GM21717 (cell line): ENCODE data around the gene ADCY1.

ENCODE experiments used
- ATAC-seq: cut with Tn5 transposase; IDR thresholded peaks from one replicate; pipeline ENCODE4 v1.9.1; 2021; ENCODE audit warnings: mild to moderate bottlenecking, moderate library complexity; ENCODE audit not compliant: unreplicated experiment

ADCY1 gene

DNA sequence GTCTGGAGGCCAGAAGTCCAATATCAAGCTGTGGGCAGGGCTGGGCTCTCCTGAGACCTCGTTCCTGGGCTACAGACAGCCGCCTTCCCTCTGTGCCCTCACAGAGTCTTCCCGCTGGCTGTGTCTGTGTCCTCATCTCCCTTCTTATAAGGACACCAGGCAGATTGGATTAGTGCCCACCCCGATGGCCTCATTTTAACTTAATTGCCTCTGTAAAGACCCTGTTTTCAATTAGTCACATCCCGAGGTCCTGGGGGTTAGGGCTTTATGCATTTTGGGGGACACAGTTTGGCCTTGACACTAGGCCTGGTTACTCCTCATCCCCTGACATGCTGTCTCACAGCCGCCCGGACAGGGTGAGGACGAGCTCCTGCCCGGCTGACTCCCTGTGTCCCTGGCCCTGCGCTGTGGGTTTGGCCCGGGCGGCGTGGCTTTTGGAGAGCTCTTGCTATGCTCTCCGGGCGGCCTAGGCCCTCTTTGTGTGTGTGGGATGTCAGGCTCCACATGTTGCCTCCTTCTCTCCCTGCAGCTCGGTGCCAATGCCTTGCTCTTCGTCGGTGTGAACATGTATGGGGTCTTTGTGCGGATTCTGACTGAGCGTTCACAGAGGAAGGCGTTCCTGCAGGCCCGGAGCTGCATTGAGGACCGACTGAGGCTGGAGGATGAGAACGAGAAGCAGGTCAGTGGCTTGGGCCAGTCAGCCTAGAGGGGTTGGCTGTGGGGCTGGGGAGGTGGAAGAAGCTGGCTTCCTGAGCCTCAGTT is 18.2 kb downstream of the ADCY1 start:
- no peak for ATAC-seq

- no peak for ATAC-seq
These were observed 19.0 kb downstream of the ADCY1 start for GRCh38 chr7:45593121-45593541.

DNA sequence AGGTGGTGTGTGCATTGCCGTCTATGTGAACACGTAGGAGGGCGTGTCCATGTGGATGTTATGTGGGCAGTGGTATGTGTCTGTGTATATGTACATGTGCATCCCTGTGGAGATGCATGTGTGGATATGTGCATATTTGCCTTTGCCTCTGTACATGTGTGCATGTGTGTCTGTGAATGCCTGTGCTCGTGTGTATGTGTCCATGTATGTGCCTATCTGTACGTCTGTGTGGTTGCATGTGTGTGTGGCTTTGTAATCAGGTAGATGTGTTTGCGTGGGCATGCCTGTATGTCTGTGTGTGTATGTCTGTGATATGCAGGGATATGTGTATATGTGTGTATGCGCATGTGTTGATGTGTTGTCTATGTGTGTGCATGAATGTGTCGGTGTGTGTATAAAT is 19.7 kb downstream of the ADCY1 start:
- no peak for ATAC-seq

DNA sequence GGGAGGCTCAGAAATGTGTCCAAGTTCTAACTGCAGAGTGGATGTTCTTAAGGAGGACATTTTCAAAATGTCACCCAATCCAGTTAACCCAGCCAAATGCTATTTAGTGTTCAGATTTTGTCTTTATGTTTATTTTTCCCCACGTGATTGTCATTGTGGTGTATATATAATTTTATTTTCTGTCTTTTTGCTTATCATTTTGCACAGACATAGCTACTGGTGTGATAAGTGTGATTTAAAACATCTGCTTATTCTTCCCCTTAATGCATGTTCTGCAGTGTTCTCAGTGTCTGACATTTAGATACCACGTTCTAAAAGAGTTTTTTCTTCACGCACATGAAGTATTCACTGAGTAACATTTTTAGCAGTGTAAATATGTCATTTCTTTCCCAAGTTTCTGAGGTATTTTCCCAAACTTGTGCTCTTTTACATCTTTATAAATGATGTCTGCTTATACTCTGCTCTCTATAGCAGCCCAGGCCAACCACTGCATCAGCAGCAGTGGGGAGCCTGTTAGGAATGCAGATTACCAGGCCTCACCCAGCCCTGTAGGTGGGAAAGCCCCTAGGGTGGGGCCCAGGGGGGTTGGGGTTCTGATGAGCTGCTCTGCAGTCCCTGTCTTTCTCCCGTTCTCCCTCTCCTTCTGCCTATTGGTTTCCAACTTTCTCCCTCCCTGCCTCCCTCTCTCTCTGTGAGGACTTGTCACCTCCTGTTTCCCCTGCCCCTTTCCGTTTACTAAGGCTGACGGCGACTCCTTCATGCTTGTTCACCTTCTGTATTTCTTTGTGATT is 20.8 kb downstream of the ADCY1 start:
- ATAC-seq, result no peak

GRCh38 chr7:45595809-45596664 is 21.9 kb downstream of the ADCY1 start:
- ATAC-seq, result no peak

DNA sequence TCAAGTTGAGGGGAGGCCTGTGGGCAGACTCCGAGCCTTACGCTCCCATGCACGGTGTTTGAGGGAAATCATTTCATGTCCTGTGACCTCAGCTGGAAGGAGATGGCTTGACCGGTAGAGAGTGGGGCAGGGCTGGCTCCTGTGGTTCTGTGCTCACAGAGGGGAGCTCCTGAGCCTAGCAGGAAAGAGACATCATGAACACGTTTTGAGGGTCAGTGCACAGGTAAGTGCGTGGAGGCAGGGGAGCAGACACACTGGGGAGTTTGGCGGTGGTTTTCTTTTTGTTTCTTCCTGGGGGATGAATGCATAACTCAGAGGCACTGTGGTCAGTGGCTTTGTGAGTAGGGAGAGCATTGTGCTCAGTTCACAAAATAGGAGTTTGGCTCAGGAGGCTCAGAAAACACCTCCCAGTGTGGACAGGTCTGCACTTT is 22.5 kb downstream of the ADCY1 start:
- ATAC-seq, result no peak

DNA sequence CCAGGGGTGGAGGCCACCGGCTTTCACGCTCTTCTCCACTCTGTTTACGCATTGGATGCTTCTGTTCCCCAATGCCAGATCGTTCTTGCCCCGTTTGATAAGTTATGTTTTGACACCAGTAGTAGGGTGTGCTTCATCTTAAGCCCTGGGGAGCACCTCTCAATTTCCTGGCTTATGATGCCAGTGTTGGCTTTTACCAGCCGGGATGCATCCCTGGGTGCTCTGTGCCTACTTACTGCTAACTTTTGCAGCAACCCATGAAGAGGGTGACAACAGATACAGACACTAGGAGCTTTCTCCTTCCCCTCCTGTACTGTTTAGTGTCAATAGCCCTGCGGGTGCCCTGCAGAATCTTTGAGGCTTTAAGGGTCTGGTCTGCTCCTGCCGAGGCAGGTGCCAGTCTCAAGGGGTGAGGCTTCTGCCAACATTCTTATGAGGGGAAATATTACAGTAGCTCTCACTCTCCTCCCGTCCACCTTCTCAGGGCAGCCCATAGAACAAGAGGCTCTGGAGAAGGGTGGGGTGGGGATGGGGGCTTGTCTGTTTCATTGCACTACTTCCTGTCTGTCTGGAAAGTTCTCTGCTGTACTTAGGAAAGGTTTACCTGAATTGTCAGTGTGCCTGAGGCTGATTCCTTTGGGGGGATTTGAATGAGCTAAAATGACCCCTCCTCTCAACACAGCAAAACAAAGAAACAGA is 23.3 kb downstream of the ADCY1 start:
- ATAC-seq, result no peak

DNA sequence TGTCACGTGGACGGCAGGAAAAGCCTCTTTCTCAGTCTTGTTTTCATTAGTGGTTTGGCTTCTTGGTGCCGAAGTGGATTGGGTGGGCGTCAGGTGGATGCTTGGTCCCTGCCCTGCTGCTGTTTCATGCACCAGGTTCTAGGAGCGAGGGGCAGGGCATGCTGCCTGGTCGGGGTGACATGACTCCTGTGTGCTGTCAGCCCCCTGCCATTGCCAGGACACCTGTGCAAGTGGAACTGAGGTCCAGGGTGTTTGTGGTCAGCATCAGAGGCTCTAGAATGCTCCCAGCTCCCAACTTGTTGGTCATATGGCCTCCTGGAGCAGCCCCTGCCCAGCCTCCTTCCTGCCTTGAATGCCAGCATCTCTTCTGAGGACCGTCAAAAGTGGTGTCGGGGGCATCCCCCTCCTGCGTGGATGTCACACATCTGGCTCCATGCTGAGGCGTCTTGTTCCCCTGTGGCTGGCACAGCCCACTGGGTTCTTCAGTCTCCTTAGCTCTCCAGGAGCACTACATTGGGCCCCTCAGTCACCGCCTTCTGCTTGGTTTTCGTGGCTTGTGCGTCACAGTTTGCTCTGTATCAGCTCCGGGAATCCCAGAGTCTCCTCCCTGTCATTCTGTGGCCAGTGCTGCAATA is 24.8 kb downstream of the ADCY1 start:
- ATAC-seq, result no peak

DNA sequence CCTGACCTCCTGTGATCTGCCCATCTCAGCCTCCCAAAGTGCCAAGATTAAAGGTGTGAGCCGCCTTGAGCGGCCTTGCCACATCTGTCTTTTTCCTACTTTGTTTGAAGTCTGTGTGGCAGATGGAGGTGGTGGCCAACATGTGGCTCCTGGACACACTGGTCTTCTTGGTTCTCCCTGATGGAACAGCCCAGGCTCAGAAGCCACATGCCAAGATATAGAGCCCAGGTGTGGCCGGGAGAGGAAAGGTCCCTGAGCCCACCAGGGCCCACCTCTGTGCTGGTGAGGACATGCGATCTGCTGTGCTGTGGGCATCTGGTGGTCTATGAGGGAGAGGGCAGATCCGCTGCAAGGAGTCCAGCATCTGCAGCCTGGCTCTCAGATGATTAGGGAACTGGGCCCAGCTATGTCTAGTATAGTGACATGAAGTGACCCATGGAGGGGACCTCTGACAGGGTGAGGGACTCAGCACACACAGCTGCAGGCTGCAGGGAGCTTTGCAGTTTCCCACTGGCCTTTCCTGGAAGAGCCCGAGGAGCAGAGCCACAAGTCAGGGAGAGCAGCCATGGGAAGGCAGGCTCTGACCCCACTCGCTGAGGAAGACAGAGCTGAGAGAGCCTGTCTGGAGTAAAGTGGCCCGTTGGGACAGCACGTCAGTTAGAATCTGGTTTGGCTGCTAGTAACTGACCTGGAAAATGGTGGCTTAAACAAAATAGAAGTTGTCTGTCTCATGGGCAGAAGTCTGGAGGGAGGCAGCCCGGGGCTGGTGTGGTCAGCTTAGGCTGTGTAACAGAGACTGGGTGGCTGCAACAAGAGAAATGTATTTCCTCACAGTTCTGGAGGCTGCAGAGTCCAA is 25.9 kb downstream of the ADCY1 start:
- ATAC-seq, result no peak

DNA sequence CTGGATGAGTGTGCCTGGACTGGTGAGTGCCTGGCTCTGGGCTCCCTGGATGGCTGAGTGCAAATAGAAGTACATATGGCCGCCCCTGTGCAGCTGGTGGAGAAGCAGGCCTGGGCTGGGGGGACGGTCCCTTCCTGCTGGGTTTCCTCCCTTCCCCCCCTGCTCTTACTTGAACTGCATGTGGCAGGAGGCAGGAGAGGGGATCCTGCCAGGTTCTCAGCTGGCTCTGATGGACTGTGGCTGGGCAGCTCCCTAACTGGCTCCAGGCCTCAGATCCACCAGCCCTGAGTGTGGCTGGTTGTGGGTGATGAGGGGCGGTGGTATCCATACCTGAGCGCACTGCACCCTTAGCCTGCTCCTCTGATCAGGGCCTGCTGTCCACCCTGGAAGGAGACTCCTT is 26.9 kb downstream of the ADCY1 start:
- no peak for ATAC-seq

GRCh38 chr7:45601816-45602540 is 27.8 kb downstream of the ADCY1 start:
- ATAC-seq, result no peak

DNA sequence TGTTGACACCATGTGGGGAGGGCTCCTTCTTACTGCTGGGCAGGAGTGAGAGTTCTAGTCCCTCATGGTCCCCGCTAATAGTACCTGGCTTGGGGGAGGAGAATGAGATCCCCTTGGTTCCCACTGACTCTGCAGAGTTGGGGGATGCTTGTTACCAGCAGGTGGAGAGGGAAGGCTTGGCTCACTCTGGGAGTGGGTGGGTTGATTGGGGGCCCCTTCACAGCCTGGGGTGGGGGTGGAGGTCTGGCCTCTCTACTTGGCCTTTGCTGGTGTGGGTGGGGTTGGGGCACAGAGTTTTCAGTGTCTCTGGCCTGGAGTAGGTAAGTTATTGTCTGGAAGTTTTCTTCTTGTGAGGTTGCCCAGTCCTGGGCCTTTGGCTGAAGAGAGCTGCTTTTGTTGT is 31.9 kb downstream of the ADCY1 start:
- ATAC-seq, result no peak

DNA sequence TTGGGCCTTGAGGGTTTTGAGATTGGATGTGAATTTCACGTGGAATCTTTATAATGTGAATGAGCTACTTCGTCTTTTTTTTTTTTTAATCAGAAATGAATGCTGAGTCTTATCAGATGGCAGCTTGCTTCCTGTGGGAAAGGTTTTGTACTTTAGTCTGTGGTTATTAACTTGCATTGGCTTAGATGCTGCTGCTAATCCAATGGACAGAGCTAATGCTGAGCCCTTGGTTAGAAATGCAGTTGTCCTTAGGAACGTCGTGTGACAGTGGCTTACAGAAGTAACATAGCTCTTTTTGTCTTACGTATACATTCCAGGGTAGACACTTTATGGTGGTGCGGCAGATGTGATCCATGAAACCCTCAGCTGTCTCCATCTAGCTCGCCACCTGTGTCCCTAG is 32.8 kb downstream of the ADCY1 start:
- no peak for ATAC-seq

DNA sequence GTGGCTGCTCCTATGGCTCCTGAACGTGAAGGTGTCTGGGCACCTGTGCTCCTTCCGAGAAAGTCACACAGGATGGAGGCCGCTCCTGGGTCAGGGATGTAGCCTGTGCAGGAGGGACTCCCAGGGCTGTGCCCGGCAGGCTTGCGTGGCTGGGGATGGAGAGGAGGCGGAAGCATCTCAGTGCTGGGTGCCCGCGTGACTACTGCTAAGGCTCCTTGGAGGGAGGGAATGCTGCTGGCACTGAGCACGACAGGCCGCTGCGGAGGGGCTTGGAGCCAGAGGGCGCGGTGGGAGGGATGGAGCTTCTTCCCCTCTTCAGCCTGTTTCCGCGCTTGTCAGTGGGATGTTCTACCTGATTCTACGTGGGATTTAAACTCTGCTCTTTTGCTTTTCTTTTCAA is 35.0 kb downstream of the ADCY1 start:
- ATAC-seq, result no peak

- ATAC-seq, result no peak
These were observed 35.9 kb downstream of the ADCY1 start for GRCh38 chr7:45610019-45610418.

DNA sequence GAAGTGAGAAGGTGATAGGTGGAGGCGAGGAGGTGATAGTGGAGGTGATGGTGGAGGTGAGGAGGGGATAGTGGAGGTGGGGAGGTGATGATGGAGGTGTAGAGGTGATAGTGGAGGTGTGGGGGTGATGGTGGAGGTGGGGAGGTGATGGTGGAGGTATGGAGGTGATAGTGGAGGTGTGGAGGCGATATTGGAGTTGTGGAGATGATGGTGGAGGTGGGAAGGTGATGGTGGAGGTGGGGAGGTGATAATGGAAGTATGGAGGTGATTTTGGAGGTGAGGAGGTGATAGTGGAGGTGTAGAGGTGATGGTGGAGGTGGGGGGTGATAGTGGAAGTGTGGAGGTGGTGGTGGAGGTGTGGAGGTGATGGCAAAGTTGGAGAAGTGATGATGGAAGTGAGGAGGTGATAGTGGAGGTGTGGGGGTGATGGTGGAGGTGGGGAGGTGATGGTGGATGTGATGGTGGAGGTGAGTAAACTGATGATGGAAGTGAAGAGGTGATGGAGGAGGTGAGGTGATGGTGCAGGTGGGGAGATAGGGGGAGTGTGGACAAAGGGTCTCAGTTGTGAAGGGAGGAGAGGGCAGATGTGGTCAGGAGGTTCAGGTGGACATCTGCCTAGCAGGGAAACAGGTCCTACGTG is 36.6 kb downstream of the ADCY1 start:
- ATAC-seq, result no peak

- ATAC-seq, result no peak
These were observed 43.0 kb downstream of the ADCY1 start for GRCh38 chr7:45617166-45617565.

- no peak for ATAC-seq
These were observed 47.9 kb downstream of the ADCY1 start for GRCh38 chr7:45622058-45622457.
